ENCODE data around the gene LAMA5. TPM values are rescaled to one million over a fixed set of nuclear protein-coding genes. Genes with fewer than 3 reads are reported as not detected.

The LAMA5 gene
- polyA plus RNA-seq, 1 of the 3 experiments (the other 2 are of a cell fraction), result 27.2 TPM

DNA sequence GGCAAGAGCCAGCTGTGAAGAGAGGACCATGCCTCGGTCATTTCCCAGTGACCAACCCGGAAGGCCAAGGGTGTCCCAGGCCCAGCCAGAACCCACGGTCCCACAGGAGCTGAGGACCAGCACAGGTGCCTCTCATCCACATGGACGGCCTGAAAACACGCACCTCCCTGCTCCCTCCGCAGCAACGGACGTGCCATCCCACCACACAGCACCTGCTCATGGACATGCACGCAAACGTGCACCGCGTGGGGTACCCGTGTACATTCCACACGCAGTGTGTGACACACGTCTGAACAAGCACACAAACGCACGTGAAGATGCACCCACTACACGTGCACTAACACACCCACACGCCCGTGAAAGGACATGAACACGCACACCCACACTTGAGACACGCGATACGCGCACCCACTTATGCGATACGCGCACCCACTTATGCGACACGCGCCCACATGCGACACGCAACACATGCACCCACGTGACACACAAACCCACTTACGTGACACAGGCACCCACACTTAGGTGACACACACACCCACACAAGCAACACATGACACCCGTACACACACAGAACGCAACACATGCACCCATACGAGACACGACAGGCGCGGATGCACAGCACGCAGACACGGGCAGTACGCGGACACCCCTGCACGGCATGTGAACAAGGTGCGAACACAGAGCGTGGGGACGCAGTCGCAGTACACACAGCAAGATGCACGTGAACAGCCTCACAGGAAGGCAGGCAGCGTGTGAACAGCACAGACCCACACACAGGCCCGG is 30.1 kb downstream of the LAMA5 start:
- no peaks in the 10 kb centered on the region for H3K9me2 ChIP-seq
- ChIA-PET CTCF (interaction anchor here (1.8 kb wide), 1 partner anchor 45 kb away, joined by 4 read pairs; no protein-coding TSS in a partner anchor), POLR2A (no interaction called here)
- 96% methylated on average over 40 of the region's 53 CpGs for WGBS (ENCODE audit: low lambda C conversion rate)
- H3K4me2 ChIP-seq, result no peak overlapping the region
- no peaks in the 10 kb centered on the region for H3F3A ChIP-seq (replicated peaks; ENCODE audit: insufficient read depth)
- no peaks in the 10 kb centered on the region for H3K27me3 ChIP-seq (ENCODE audit: insufficient read depth)
- TF ChIP-seq, protein P1, sequence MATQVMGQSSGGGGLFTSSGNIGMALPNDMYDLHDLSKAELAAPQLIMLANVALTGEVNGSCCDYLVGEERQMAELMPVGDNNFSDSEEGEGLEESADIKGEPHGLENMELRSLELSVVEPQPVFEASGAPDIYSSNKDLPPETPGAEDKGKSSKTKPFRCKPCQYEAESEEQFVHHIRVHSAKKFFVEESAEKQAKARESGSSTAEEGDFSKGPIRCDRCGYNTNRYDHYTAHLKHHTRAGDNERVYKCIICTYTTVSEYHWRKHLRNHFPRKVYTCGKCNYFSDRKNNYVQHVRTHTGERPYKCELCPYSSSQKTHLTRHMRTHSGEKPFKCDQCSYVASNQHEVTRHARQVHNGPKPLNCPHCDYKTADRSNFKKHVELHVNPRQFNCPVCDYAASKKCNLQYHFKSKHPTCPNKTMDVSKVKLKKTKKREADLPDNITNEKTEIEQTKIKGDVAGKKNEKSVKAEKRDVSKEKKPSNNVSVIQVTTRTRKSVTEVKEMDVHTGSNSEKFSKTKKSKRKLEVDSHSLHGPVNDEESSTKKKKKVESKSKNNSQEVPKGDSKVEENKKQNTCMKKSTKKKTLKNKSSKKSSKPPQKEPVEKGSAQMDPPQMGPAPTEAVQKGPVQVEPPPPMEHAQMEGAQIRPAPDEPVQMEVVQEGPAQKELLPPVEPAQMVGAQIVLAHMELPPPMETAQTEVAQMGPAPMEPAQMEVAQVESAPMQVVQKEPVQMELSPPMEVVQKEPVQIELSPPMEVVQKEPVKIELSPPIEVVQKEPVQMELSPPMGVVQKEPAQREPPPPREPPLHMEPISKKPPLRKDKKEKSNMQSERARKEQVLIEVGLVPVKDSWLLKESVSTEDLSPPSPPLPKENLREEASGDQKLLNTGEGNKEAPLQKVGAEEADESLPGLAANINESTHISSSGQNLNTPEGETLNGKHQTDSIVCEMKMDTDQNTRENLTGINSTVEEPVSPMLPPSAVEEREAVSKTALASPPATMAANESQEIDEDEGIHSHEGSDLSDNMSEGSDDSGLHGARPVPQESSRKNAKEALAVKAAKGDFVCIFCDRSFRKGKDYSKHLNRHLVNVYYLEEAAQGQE (IDR thresholded peaks at IDR 0.05; ENCODE audit: low read depth, low read length), result no peak
- TF ChIP-seq, protein P2, sequence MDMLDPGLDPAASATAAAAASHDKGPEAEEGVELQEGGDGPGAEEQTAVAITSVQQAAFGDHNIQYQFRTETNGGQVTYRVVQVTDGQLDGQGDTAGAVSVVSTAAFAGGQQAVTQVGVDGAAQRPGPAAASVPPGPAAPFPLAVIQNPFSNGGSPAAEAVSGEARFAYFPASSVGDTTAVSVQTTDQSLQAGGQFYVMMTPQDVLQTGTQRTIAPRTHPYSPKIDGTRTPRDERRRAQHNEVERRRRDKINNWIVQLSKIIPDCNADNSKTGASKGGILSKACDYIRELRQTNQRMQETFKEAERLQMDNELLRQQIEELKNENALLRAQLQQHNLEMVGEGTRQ (IDR thresholded peaks at IDR 0.05; ENCODE audit: borderline replicate concordance, low read depth, low read length), result no peak
- TF ChIP-seq RFX5 (IDR thresholded peaks at IDR 0.05; ENCODE audit: low read length) (no peak), RAD21 (IDR thresholded peaks at IDR 0.05; ENCODE audit: low read length) (no peak), FOSL2 (IDR thresholded peaks at IDR 0.05; ENCODE audit: borderline replicate concordance, low read depth) (no peak), MXI1 (IDR thresholded peaks at IDR 0.05; ENCODE audit: low read depth, low read length) (no peak), TEAD4 (IDR thresholded peaks at IDR 0.05; ENCODE audit: borderline replicate concordance, insufficient read depth) (no peak), NFIC (IDR thresholded peaks at IDR 0.05; ENCODE audit: borderline replicate concordance) (no peak), FOXJ3 (CRISPR knock-in tag; IDR thresholded peaks at IDR 0.05) (no peak), GABPA (IDR thresholded peaks at IDR 0.05; ENCODE audit: low read depth) (no peak), TAF1 (IDR thresholded peaks at IDR 0.05; ENCODE audit: borderline replicate concordance, low read depth, low read length) (no peak), GATA2 (CRISPR knock-in tag; IDR thresholded peaks at IDR 0.05) (no peak)
- TF ChIP-seq, protein P3, sequence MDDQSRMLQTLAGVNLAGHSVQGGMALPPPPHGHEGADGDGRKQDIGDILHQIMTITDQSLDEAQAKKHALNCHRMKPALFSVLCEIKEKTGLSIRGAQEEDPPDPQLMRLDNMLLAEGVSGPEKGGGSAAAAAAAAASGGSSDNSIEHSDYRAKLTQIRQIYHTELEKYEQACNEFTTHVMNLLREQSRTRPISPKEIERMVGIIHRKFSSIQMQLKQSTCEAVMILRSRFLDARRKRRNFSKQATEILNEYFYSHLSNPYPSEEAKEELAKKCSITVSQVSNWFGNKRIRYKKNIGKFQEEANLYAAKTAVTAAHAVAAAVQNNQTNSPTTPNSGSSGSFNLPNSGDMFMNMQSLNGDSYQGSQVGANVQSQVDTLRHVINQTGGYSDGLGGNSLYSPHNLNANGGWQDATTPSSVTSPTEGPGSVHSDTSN (IDR thresholded peaks at IDR 0.05), result no peak
- TF ChIP-seq, protein P4, sequence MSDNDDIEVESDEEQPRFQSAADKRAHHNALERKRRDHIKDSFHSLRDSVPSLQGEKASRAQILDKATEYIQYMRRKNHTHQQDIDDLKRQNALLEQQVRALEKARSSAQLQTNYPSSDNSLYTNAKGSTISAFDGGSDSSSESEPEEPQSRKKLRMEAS (IDR thresholded peaks at IDR 0.05; ENCODE audit: low read depth), result no peak
- TF ChIP-seq, protein P5, sequence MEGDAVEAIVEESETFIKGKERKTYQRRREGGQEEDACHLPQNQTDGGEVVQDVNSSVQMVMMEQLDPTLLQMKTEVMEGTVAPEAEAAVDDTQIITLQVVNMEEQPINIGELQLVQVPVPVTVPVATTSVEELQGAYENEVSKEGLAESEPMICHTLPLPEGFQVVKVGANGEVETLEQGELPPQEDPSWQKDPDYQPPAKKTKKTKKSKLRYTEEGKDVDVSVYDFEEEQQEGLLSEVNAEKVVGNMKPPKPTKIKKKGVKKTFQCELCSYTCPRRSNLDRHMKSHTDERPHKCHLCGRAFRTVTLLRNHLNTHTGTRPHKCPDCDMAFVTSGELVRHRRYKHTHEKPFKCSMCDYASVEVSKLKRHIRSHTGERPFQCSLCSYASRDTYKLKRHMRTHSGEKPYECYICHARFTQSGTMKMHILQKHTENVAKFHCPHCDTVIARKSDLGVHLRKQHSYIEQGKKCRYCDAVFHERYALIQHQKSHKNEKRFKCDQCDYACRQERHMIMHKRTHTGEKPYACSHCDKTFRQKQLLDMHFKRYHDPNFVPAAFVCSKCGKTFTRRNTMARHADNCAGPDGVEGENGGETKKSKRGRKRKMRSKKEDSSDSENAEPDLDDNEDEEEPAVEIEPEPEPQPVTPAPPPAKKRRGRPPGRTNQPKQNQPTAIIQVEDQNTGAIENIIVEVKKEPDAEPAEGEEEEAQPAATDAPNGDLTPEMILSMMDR (IDR thresholded peaks at IDR 0.05), result no peak
- no peak for DNase-seq
- no peak overlapping the region for H2AFZ ChIP-seq (ENCODE audit: low read depth)
- no peak overlapping the region for H3K9ac ChIP-seq
- H3K4me1 ChIP-seq (ENCODE audit: control insufficient read depth in 1 of 2, insufficient read depth in 2 of 2, low read depth in 1 of 2, low read length in 1 of 2), result no peaks in the 10 kb centered on the region
- no peaks in the 10 kb centered on the region for H4K20me1 ChIP-seq (ENCODE audit: insufficient read depth)
- no peak overlapping the region for H3K27ac ChIP-seq (ENCODE audit: low read depth in 2 of 2, low read length in 1 of 2)
- H3K36me3 ChIP-seq (replicated peaks in 1 of 2; ENCODE audit: control insufficient read depth in 1 of 2, insufficient read depth in 2 of 2, low read length in 1 of 2), result peaks cover 12 to 40% of the 10 kb centered on the region in 2 experiments
- no peak overlapping the region for H3K4me3 ChIP-seq (ENCODE audit: low read depth in 2 of 2, low read length in 1 of 2)
- no peaks in the 10 kb centered on the region for H3K9me3 ChIP-seq
- no peaks in the 10 kb centered on the region for H3K79me2 ChIP-seq (ENCODE audit: insufficient read depth)
